Peyer's patch (tissue), 4 donors: ENCODE data around the gene ZNF236. TPM values are rescaled to one million over a fixed set of nuclear protein-coding genes. Genes with fewer than 3 reads are reported as not detected.

ENCODE experiments used
- DNase-seq, 3 donors: peaks; one replicate each; pipeline ENCODE4 v3.0.0-alpha.2; 2017 to 2019
- H3K27ac ChIP-seq, 4 donors: fragments of 200-600 bp; sonication (generic); one replicate each; pipeline ENCODE4 v1.5.1; 2016 to 2019
- H3K27me3 ChIP-seq, 2 donors: fragments of 200-600 bp; sonication (generic); one replicate each; pipeline ENCODE4 v1.5.1; 2019
- H3K36me3 ChIP-seq, 3 donors: fragments of 200-600 bp; sonication (generic); one replicate each; pipeline ENCODE4 v1.5.1; 2016 to 2019
- H3K4me1 ChIP-seq, 4 donors: fragments of 200-600 bp; sonication (generic); one replicate each; pipeline ENCODE4 v1.5.1; 2016 to 2019
- H3K4me3 ChIP-seq, 4 donors: fragments of 200-600 bp; sonication (generic); 1 replicate in 3 of 4; 2 replicates in 1 of 4; pipeline ENCODE4 v1.5.1; 2016 to 2019; ENCODE audit warnings: mild to moderate bottlenecking in 1 of 4
- H3K9me3 ChIP-seq, 4 donors: fragments of 200-600 bp; sonication (generic); one replicate each; pipeline ENCODE4 v1.5.1; 2016 to 2019; ENCODE audit warnings: mild to moderate bottlenecking in 1 of 4
- POLR2A ChIP-seq, 2 donors: fragments of 450-650 bp; IDR thresholded peaks; one replicate each; pipeline ENCODE4 v1.5.1; 2017; ENCODE audit warnings: antibody characterized with exemption in 2 of 2, mild to moderate bottlenecking in 2 of 2, moderate library complexity in 2 of 2
- total RNA-seq, 4 donors: library from RNA; depleted of rRNA; stranded (reverse); fragments of >200 nt; gene quantifications; one replicate each; pipeline ENCODE4 v1.1.0, GENCODE V29; 2016
- TF ChIP-seq, protein P1 (sequence below), 6 experiments: fragments of 450-650 bp in 4 of 6; fragments of 200-600 bp in 2 of 6; sonication (generic) in 1 of 6; IDR thresholded peaks; one replicate each; pipeline ENCODE4 v1.5.1; 2017 to 2019; ENCODE audit warnings: antibody characterized with exemption in 6 of 6, mild to moderate bottlenecking in 3 of 6, moderate library complexity in 1 of 6

The ZNF236 gene
- total RNA-seq, 4 donors from 2014 or later = 13.8 to 57.8 (median 27.7) TPM

DNA sequence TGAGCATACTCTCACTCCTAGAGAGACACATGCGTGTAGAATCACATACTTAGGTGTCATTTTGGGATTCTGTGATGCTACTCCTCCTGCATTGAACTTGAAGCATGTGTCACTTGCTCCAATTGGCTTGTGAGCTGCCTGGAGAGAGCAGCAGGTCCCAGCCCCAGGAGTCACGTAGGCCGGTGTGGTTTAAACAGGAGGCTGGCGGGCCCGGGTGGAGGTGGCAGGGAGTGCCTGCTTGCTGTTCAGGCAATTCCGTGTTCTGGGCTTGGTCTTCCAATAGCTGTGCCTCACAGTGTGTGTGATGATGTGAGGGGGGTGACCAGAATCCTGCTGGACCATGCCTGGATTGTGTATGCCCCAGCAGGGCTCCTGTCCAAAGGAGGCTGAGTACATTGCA is 51.0 kb downstream of the ZNF236 start:
- Histone ChIP-seq H3K4me1 (no peaks in the 10 kb centered on the region), H3K4me3 (no peak overlapping the region), H3K27ac (no peak overlapping the region), H3K36me3 (peaks cover 0 to 42% (median 0%) of the 10 kb centered on the region in 3 donors), H3K9me3 (no peaks in the 10 kb centered on the region), H3K27me3 (no peaks in the 10 kb centered on the region)
- TF ChIP-seq, protein P1, sequence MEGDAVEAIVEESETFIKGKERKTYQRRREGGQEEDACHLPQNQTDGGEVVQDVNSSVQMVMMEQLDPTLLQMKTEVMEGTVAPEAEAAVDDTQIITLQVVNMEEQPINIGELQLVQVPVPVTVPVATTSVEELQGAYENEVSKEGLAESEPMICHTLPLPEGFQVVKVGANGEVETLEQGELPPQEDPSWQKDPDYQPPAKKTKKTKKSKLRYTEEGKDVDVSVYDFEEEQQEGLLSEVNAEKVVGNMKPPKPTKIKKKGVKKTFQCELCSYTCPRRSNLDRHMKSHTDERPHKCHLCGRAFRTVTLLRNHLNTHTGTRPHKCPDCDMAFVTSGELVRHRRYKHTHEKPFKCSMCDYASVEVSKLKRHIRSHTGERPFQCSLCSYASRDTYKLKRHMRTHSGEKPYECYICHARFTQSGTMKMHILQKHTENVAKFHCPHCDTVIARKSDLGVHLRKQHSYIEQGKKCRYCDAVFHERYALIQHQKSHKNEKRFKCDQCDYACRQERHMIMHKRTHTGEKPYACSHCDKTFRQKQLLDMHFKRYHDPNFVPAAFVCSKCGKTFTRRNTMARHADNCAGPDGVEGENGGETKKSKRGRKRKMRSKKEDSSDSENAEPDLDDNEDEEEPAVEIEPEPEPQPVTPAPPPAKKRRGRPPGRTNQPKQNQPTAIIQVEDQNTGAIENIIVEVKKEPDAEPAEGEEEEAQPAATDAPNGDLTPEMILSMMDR (IDR thresholded peaks at IDR 0.05) = no peak
- no peak for TF ChIP-seq POLR2A (IDR thresholded peaks at IDR 0.05)
- no peak for DNase-seq

DNA sequence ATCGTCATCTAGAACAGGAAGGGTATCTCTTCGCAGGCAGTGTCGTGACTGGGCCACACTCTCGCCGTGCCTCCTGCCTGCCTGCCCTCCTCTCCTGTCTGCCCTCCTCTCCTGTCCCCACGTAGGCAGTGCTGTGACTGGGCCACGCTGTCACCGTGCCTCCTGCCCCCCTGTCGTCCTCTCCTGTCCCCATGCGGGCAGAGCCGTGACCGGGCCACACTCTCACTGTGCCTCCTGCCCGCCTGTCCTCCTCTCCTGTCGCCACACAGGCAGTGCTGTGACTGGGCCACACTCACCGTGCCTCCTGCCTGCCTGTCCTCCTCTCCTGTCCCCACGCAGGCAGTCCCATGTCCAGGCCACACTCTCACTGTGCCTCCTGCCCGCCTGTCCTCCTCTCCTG is 51.4 kb downstream of the ZNF236 start:
- TF ChIP-seq POLR2A (IDR thresholded peaks at IDR 0.05) = no peak
- TF ChIP-seq, protein P1 (IDR thresholded peaks at IDR 0.05) = no peak
- Histone ChIP-seq H3K9me3 (no peaks in the 10 kb centered on the region), H3K4me3 (no peak overlapping the region), H3K27me3 (no peaks in the 10 kb centered on the region), H3K4me1 (no peaks in the 10 kb centered on the region), H3K27ac (no peak overlapping the region), H3K36me3 (peaks cover 0 to 38% (median 0%) of the 10 kb centered on the region in 3 donors)
- DNase-seq = no peak

DNA sequence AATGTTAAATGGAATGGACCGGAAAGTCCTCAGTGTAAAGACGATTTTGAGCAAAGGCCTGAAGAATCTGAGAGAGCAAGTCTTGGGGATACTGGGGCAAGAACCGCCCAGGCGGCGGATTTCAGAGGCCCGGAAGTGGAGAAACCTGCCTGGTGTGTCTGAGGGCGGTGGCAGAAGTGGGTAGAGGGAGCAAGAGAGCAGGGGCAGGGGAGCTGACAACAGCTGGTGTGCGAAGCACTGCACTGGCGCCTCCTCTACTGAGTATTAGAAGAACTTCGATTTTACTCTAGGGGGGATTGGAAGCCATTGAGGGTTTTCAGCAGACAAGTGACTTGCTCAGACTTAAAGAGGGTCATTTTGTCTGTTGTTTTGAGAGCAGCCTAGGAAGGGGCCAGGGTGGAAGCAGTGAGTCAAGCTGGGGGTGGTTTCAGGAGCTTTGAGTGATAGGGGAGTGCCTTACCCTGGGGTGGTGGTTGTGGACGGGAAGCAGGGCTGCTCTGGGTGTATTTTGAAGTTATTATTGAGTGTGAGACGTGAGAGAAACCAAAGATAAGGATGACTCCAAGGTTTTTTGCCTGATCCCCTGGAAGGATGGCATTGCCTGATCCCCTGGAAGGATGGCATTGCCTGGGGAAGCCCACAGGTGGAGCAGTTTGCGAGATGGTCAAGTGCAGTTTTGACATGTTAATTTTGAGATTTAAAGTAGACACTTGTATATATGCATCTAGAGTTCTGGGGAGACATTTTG is 52.5 kb downstream of the ZNF236 start:
- TF ChIP-seq, protein P1 (IDR thresholded peaks at IDR 0.05) = no peak
- no peak for TF ChIP-seq POLR2A (IDR thresholded peaks at IDR 0.05)
- Histone ChIP-seq H3K27me3 (no peaks in the 10 kb centered on the region), H3K4me1 (no peaks in the 10 kb centered on the region), H3K9me3 (no peaks in the 10 kb centered on the region), H3K36me3 (peaks cover 0 to 32% (median 0%) of the 10 kb centered on the region in 3 donors), H3K27ac (no peak overlapping the region), H3K4me3 (no peak overlapping the region)
- DNase-seq = no peak

DNA sequence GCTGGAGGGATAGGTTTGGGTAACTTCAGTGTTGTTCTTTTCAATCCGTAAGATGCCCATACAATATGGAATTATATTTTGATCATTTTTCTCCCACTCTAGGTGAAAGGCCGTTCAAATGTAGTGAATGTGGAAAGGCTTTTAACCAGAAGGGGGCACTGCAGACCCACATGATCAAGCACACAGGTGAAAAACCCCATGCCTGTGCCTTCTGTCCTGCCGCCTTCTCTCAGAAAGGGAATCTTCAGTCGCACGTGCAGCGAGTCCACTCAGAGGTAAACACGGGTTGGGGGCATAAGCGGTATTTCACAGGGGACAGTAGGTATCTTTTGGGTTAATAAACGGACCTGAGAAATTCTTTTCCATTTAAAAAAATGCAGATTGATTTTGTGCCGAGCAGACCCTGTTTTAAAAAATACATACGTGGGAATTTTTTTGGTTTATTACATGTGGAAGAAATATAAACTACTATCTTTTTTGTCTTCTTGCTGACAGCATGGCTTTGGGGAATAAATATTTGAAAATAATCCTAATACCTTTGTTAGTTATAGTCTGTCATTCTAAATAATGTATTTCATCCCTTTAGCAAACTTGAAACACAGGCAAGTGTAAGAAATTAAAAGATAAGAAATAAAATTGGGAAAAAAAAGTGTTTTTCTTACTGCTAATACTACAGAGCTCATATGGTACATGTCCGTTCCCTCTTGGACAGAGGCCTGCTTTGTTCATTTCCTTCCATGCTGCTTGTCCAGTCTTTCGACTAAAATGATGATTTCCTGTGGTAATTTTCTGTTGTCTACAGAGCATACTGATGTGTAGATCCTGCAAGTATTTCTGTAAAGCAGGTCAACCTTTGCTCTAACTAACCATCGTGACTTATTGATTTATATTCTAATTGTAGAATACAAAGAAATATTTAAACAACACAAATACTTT is 53.3 kb downstream of the ZNF236 start:
- no peak for TF ChIP-seq POLR2A (IDR thresholded peaks at IDR 0.05)
- TF ChIP-seq, protein P1 (IDR thresholded peaks at IDR 0.05) = peak in 5 of 6 experiments; percentile 6 to 71 (median 58)
- H3K4me1 ChIP-seq = no peaks in the 10 kb centered on the region
- no peaks in the 10 kb centered on the region for H3K9me3 ChIP-seq
- H3K27ac ChIP-seq = no peak overlapping the region
- no peaks in the 10 kb centered on the region for H3K27me3 ChIP-seq
- peaks cover 0 to 34% (median 0%) of the 10 kb centered on the region in 3 donors for H3K36me3 ChIP-seq
- no peak overlapping the region for H3K4me3 ChIP-seq
- DNase-seq = peak in 2 of 3 donors; percentile 48 to 66

DNA sequence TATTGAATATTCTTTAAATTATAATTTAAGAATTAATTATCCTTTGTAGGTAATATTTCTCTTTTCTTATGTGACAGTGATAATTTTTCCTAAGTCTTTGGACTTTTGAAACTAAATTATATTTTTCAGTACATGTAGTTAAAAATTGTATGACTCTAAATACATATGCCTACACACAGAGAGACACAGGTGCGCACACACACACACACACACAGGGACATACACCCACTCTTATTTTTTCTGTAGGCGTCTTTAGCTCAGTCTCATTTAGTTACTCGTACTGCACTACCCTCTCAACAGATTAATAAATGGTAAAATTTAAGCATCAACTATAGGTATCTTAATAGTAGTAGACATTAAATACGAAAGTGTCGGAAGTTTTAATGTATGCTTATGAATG is 56.1 kb downstream of the ZNF236 start:
- H3K4me3 ChIP-seq = no peak overlapping the region
- H3K9me3 ChIP-seq = no peaks in the 10 kb centered on the region
- no peak for DNase-seq
- H3K27me3 ChIP-seq = no peaks in the 10 kb centered on the region
- H3K27ac ChIP-seq = no peak overlapping the region
- no peaks in the 10 kb centered on the region for H3K4me1 ChIP-seq
- TF ChIP-seq, protein P1 (IDR thresholded peaks at IDR 0.05) = no peak
- no peak for TF ChIP-seq POLR2A (IDR thresholded peaks at IDR 0.05)
- peaks cover 0 to 48% (median 0%) of the 10 kb centered on the region in 3 donors for H3K36me3 ChIP-seq
